Activated naive CD4-positive, alpha-beta T cell treated with anti-CD3 and anti-CD28 coated beads, Interleukin-2, amount 10 ng/mL, durations not matched to agents 5 hours and 36 hours (primary cell): Measurements from ENCODE around the gene MRPS17. TPM values are rescaled to one million over a fixed set of nuclear protein-coding genes. Genes with fewer than 3 reads are reported as not detected.

Experiments used
- total RNA-seq, 2 experiments: library from RNA; stranded (reverse); gene quantifications; one replicate each; pipeline ENCODE4 v1.2.3, GENCODE V29; 2021

MRPS17 gene
- total RNA-seq = 10 to 100 TPM; 12.2 to 13.3 TPM

DNA sequence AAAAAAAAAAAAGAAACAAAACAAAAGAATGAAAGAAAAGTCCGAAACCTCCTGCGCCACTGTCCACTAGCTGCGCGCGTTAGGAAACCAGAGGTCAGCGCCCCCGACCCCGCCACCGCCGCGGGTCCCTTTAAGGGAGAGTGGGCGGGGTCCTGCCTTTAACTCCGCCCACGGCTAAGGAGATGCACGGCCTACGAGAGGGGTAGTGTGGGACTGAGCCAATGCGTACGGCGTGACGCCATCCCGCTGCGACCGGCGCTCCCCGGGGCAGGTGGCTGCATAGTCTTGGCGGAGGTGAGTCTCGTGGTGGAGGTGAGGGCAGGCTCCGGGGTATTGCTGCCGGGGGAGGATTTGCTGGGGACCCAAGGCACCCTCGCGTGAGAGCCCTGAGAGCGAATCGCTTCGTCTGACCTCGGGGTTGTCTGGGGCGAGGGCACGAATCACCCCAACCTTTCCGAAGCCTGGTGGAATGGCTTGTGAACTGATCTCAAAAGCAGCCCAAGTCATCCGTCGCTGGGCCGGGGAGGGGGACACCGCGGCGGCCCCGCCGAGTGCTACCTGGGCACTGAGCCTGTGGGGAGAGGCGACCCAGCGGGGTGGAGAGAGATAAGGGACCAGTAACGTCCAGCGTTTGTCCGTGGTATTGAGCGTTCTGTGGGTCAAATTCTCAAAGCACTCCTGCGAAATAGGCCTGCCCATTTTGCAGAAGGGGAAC lies at the start of gene MRPS17:
MRPS17 (plus strand) TSS at position 241 of the 715 bp plus-strand sequence. CDS start 1,319 bp downstream, outside the sequence.

DNA sequence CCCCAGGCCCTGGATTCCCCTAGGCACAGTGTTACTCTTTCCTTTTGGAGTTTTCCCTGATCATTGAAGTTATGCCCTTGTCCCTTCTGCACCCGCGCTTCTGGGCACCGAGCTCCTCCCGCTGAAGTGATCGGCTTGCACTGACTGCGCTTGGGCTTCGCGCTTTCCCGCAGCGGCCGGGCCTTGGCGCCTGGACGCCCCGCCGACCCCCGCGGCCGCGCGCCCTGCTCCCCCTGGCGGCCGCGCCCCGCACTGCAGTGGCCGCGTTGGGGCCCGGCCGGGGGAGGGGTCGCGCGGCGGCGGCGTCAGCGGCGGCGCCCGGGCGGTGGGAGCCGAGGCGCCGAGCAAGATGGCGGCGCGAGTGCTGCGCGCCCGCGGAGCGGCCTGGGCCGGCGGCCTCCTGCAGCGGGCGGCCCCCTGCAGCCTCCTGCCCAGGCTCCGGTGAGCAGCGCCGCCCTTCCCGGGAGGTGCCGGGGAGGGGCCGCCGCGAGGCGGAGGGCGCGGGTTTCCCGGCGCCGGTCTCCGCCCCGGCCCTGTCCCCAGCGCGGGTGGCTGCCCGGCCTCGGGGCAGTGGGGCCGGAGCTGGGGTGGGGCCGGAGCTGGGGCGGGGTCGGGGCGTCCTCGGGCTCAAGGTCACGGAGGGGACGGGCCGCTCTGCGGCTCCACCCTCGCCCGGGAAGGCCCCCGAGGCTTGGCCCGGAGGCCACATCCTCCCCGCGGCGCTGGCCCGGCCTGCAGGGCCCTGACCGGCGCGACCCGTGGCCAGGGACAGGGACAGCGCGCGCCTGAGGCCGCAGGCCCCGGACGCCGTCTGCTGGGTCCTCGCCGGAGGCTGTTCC lies 12.8 kb downstream of the MRPS17 start, which contains the start of gene NIPSNAP2:
NIPSNAP2 (plus strand) TSS at position 325 of the 839 bp plus-strand sequence; CDS start at position 350, 25 bp downstream.

Other genes with a start within 250 kb of the MRPS17 start
- gene SEPTIN14, start 89.1 kb upstream of the MRPS17 start, total RNA-seq = not detected
- gene ZNF713, start 64.4 kb upstream of the MRPS17 start, total RNA-seq = 1 to 10 TPM; 1.3 to 1.6 TPM
- 10 to 100 TPM; 32.7 to 35.9 TPM for gene NIPSNAP2, start 12.7 kb downstream of the MRPS17 start, total RNA-seq
- 1 to 10 TPM; 7.9 to 8.8 TPM for gene PSPH, start 99.6 kb downstream of the MRPS17 start, total RNA-seq
- 100 to 1,000 TPM in 1 of 2 experiments, 10 to 100 TPM in 1; 99.7 to 106 TPM for gene CCT6A, start 99.9 kb downstream of the MRPS17 start, total RNA-seq
- 100 to 1,000 TPM; 152 to 158 TPM for gene SUMF2, start 112.4 kb downstream of the MRPS17 start, total RNA-seq
- 1 to 10 TPM; 1.7 to 1.9 TPM for gene PHKG1, start 141.1 kb downstream of the MRPS17 start, total RNA-seq
- gene CHCHD2, start 154.6 kb downstream of the MRPS17 start, total RNA-seq = 100 to 1,000 TPM; 382 to 396 TPM
- gene NUPR2, start 164.5 kb downstream of the MRPS17 start, total RNA-seq = not detected